PC-3 (cell line): ENCODE data around the gene FILIP1L.

Source experiments
- CTCF ChIP-seq: fragments of 300-600 bp; sonication (generic); conservative IDR thresholded peaks from 2 replicates; pipeline ENCODE4 v1.5.1; 2017; ENCODE audit warnings: antibody characterized with exemption, low read depth, mild to moderate bottlenecking, low read length
- EZH2 ChIP-seq: fragments of 300-600 bp; sonication (generic); IDR thresholded peaks from one replicate; pipeline ENCODE4 v1.6.1; 2017; ENCODE audit warnings: antibody characterized with exemption, mild to moderate bottlenecking, low read length; ENCODE audit not compliant: unreplicated experiment

DNA sequence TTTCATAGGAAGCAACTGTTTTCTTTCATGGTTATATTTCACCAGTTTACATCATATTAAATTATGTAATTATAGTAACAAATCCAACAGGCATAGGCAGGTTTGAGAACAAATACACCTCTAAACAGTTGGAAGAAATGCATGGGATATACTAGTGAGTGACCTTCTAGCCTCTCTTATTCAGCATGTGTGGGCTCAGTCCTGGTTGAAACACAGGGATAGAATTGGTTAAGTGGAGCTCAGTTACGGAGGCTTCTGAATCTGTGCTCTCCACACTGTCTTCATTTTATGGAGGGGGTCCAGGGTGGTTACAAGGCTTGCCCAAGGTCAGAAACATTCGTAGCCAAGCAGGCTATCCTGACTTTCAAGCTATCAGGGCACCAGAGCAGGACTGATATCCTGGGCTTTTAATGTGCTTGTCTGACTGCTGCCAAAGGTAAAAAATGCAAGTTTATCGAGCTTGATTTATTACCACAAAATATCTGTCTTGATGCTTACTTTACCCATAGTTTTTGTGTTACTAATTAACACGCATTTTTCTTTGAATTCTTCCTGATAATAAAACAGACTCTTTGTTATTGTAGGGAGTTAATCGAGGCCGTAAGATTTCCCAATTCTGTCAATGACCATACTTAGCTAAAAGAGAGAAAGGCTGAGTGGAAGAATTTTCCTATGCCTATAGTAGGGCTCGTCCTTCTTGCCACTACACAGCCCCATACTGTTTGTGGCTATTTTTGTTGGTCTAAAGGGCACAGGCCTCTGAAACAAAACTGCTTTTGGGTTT, 89.6 kb downstream of the FILIP1L start:
- no peak for TF ChIP-seq CTCF
- TF ChIP-seq EZH2 = no peak
